ENCODE results near the gene LCP1. TPM values are rescaled to one million over a fixed set of nuclear protein-coding genes. Genes with fewer than 3 reads are reported as not detected.

The LCP1 gene
- total RNA-seq, 1 experiment from 2014 or later: 32.1 TPM

GRCh38 chr13:46182491-46182877 lies 507 bp upstream of the LCP1 start:
- BruUV-seq (replicated peaks): TSS peak; percentile 84
- POLR2A ChIA-PET: interaction anchor here (0.6 kb wide), 1 partner anchor 30 kb away, joined by 5 read pairs; no protein-coding TSS in a partner anchor
- no peak for DNase-seq
- intact Hi-C loops (cut with micrococcal nuclease; ENCODE audit: unreplicated experiment): no loop called here
- no peaks in the 10 kb centered on the region for H3K9me3 ChIP-seq
- no peaks in the 10 kb centered on the region for H3K27me3 Mint-ChIP-seq (ENCODE audit: insufficient read depth, unreplicated experiment)
- peaks cover 19% of the 10 kb centered on the region for H3K4me1 Mint-ChIP-seq (ENCODE audit: low read depth, unreplicated experiment)
- H3K9me3 Mint-ChIP-seq (ENCODE audit: unreplicated experiment): no peaks in the 10 kb centered on the region
- no peaks in the 10 kb centered on the region for H3K36me3 ChIP-seq (ENCODE audit: control insufficient read depth, insufficient read depth, low read length)
- peak overlapping the region; percentile 41 for H3K4me3 ChIP-seq (ENCODE audit: low read depth, low read length)
- CTCF ChIA-PET: no interaction called here
- H3K4me3 Mint-ChIP-seq (ENCODE audit: unreplicated experiment): peak overlapping the region; percentile 39
- H3K36me3 Mint-ChIP-seq (ENCODE audit: insufficient read depth, unreplicated experiment): no peaks in the 10 kb centered on the region
- H3K4me1 ChIP-seq: peaks cover 14% of the 10 kb centered on the region
- peak overlapping the region; percentile 27 for H3K27ac Mint-ChIP-seq (ENCODE audit: unreplicated experiment)
- TF ChIP-seq CTCF (IDR thresholded peaks at IDR 0.05; ENCODE audit: insufficient read depth in 1 of 2, low read depth in 1 of 2, low read length in 1 of 2, severe bottlenecking in 1 of 2, unreplicated experiment in 1 of 2): no peak
- no peaks in the 10 kb centered on the region for H3K27me3 ChIP-seq (replicated peaks; ENCODE audit: control insufficient read depth, insufficient read depth, low read length)

- Mint-ChIP-seq H3K4me3 (ENCODE audit: unreplicated experiment) (peak overlapping the region; percentile 39), H3K4me1 (ENCODE audit: low read depth, unreplicated experiment) (peaks cover 19% of the 10 kb centered on the region), H3K9me3 (ENCODE audit: unreplicated experiment) (no peaks in the 10 kb centered on the region), H3K27ac (ENCODE audit: unreplicated experiment) (peak overlapping the region; percentile 27), H3K36me3 (ENCODE audit: insufficient read depth, unreplicated experiment) (no peaks in the 10 kb centered on the region), H3K27me3 (ENCODE audit: insufficient read depth, unreplicated experiment) (no peaks in the 10 kb centered on the region)
- H3K4me3 ChIP-seq (ENCODE audit: low read depth, low read length): peak overlapping the region; percentile 41
- H3K36me3 ChIP-seq (ENCODE audit: control insufficient read depth, insufficient read depth, low read length): no peaks in the 10 kb centered on the region
- no peak for TF ChIP-seq CTCF (IDR thresholded peaks at IDR 0.05; ENCODE audit: insufficient read depth in 1 of 2, low read depth in 1 of 2, low read length in 1 of 2, severe bottlenecking in 1 of 2, unreplicated experiment in 1 of 2)
- no peaks in the 10 kb centered on the region for H3K27me3 ChIP-seq (replicated peaks; ENCODE audit: control insufficient read depth, insufficient read depth, low read length)
- intact Hi-C loops (cut with micrococcal nuclease; ENCODE audit: unreplicated experiment): no loop called here
- CTCF ChIA-PET: no interaction called here
- POLR2A ChIA-PET: no interaction called here
- no peak for DNase-seq
- peaks cover 14% of the 10 kb centered on the region for H3K4me1 ChIP-seq
- BruUV-seq (replicated peaks): TSS peak; percentile 59
- no peaks in the 10 kb centered on the region for H3K9me3 ChIP-seq
Measured at GRCh38 chr13:46181377-46181839, 569 bp downstream of the LCP1 start.

GRCh38 chr13:46179969-46180763 lies 1.8 kb downstream of the LCP1 start:
- Histone ChIP-seq H3K36me3 (ENCODE audit: control insufficient read depth, insufficient read depth, low read length) (no peaks in the 10 kb centered on the region), H3K4me3 (ENCODE audit: low read depth, low read length) (no peak overlapping the region), H3K27me3 (replicated peaks; ENCODE audit: control insufficient read depth, insufficient read depth, low read length) (no peaks in the 10 kb centered on the region), H3K9me3 (no peaks in the 10 kb centered on the region), H3K4me1 (peaks cover 14% of the 10 kb centered on the region)
- intact Hi-C loops (cut with micrococcal nuclease; ENCODE audit: unreplicated experiment): no loop called here
- CTCF ChIA-PET: no interaction called here
- H3K9me3 Mint-ChIP-seq (ENCODE audit: unreplicated experiment): no peaks in the 10 kb centered on the region
- POLR2A ChIA-PET: no interaction called here
- H3K4me1 Mint-ChIP-seq (ENCODE audit: low read depth, unreplicated experiment): peaks cover 19% of the 10 kb centered on the region
- BruUV-seq (replicated peaks): no TSS peak
- H3K27me3 Mint-ChIP-seq (ENCODE audit: insufficient read depth, unreplicated experiment): no peaks in the 10 kb centered on the region
- H3K36me3 Mint-ChIP-seq (ENCODE audit: insufficient read depth, unreplicated experiment): no peaks in the 10 kb centered on the region
- no peak overlapping the region for H3K27ac Mint-ChIP-seq (ENCODE audit: unreplicated experiment)
- no peak for TF ChIP-seq CTCF (IDR thresholded peaks at IDR 0.05; ENCODE audit: insufficient read depth in 1 of 2, low read depth in 1 of 2, low read length in 1 of 2, severe bottlenecking in 1 of 2, unreplicated experiment in 1 of 2)
- H3K4me3 Mint-ChIP-seq (ENCODE audit: unreplicated experiment): peak overlapping the region; percentile 20
- DNase-seq: no peak
